ENCODE data around the gene SAMD4A.
"Not testable (repeated sequence)": the region's sequence is repeated elsewhere in the genome, so short reads cannot be mapped to it uniquely, and the experiment has no call there.

SAMD4A gene

DNA sequence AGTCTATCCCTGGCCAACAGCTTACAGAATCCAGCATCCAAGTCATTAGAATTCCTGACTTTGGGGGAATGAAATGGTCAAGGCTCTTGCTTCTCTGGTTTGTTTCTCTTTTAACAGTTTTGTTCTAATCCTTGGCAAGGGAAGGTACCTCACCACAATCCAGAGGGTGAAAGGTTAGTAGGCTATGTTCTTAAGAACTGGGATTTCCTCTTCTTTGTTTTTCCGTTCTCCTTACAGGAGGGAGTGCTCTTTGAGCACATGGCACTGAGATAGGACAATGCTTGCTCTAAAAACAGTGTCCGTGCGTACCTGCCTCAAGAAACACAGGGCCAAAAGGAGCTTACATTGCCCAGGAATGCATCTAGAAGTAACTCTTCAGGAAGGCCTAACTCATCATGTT, 179.1 kb downstream of the SAMD4A start:
- no peak overlapping the region for H3K4me2 ChIP-seq (ENCODE audit: low read length)
- no peak overlapping the region for H2AFZ ChIP-seq (ENCODE audit: low read length)
- no peak for TF ChIP-seq EZH2 (IDR thresholded peaks at IDR 0.05; ENCODE audit: borderline replicate concordance, low read length)
- TF ChIP-seq, protein P1, sequence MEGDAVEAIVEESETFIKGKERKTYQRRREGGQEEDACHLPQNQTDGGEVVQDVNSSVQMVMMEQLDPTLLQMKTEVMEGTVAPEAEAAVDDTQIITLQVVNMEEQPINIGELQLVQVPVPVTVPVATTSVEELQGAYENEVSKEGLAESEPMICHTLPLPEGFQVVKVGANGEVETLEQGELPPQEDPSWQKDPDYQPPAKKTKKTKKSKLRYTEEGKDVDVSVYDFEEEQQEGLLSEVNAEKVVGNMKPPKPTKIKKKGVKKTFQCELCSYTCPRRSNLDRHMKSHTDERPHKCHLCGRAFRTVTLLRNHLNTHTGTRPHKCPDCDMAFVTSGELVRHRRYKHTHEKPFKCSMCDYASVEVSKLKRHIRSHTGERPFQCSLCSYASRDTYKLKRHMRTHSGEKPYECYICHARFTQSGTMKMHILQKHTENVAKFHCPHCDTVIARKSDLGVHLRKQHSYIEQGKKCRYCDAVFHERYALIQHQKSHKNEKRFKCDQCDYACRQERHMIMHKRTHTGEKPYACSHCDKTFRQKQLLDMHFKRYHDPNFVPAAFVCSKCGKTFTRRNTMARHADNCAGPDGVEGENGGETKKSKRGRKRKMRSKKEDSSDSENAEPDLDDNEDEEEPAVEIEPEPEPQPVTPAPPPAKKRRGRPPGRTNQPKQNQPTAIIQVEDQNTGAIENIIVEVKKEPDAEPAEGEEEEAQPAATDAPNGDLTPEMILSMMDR (IDR thresholded peaks at IDR 0.05; ENCODE audit: low read length), result no peak
- no peaks in the 10 kb centered on the region for H3K36me3 ChIP-seq (ENCODE audit: insufficient read depth, low read length)
- H3K27ac ChIP-seq (ENCODE audit: low read depth, low read length, poor library complexity, severe bottlenecking), result no peak overlapping the region
- H3K9me3 ChIP-seq (ENCODE audit: low read length), result no peaks in the 10 kb centered on the region
- H4K20me1 ChIP-seq (ENCODE audit: insufficient read depth, low read length), result no peaks in the 10 kb centered on the region
- H3K27me3 ChIP-seq (ENCODE audit: insufficient read depth, low read length), result no peaks in the 10 kb centered on the region
- H3K79me2 ChIP-seq (ENCODE audit: insufficient read depth, low read length), result no peaks in the 10 kb centered on the region
- H3K9ac ChIP-seq (ENCODE audit: low read length), result no peak overlapping the region
- H3F3A ChIP-seq (ENCODE audit: insufficient read depth, low read length), result no peaks in the 10 kb centered on the region
- H3K4me1 ChIP-seq (ENCODE audit: insufficient read depth, low read length, severe bottlenecking), result no peaks in the 10 kb centered on the region
- no peaks in the 10 kb centered on the region for H3K9me2 ChIP-seq (ENCODE audit: low read depth, low read length)
- H3K4me3 ChIP-seq (ENCODE audit: low read depth, low read length, poor library complexity, severe bottlenecking), result no peak overlapping the region

GRCh38 chr14:54747616-54748015, 180.7 kb downstream of the SAMD4A start:
- H3F3A ChIP-seq (ENCODE audit: insufficient read depth, low read length), result no peaks in the 10 kb centered on the region
- no peak overlapping the region for H3K4me3 ChIP-seq (ENCODE audit: low read depth, low read length, poor library complexity, severe bottlenecking)
- TF ChIP-seq, protein P1 (IDR thresholded peaks at IDR 0.05; ENCODE audit: low read length), result no peak
- no peak for TF ChIP-seq EZH2 (IDR thresholded peaks at IDR 0.05; ENCODE audit: borderline replicate concordance, low read length)
- H2AFZ ChIP-seq (ENCODE audit: low read length), result no peak overlapping the region
- H3K9ac ChIP-seq (ENCODE audit: low read length), result no peak overlapping the region
- no peak overlapping the region for H3K27ac ChIP-seq (ENCODE audit: low read depth, low read length, poor library complexity, severe bottlenecking)
- no peaks in the 10 kb centered on the region for H3K79me2 ChIP-seq (ENCODE audit: insufficient read depth, low read length)
- no peaks in the 10 kb centered on the region for H3K4me1 ChIP-seq (ENCODE audit: insufficient read depth, low read length, severe bottlenecking)
- H3K27me3 ChIP-seq (ENCODE audit: insufficient read depth, low read length), result no peaks in the 10 kb centered on the region
- H3K36me3 ChIP-seq (ENCODE audit: insufficient read depth, low read length), result no peaks in the 10 kb centered on the region
- no peaks in the 10 kb centered on the region for H4K20me1 ChIP-seq (ENCODE audit: insufficient read depth, low read length)
- H3K9me3 ChIP-seq (ENCODE audit: low read length), result no peaks in the 10 kb centered on the region
- no peak overlapping the region for H3K4me2 ChIP-seq (ENCODE audit: low read length)
- H3K9me2 ChIP-seq (ENCODE audit: low read depth, low read length), result no peaks in the 10 kb centered on the region

GRCh38 chr14:54749180-54749579, 182.3 kb downstream of the SAMD4A start:
- no peaks in the 10 kb centered on the region for H3K79me2 ChIP-seq (ENCODE audit: insufficient read depth, low read length)
- TF ChIP-seq EZH2 (IDR thresholded peaks at IDR 0.05; ENCODE audit: borderline replicate concordance, low read length), result no peak
- H3K9me2 ChIP-seq (ENCODE audit: low read depth, low read length), result no peaks in the 10 kb centered on the region
- no peak overlapping the region for H3K4me3 ChIP-seq (ENCODE audit: low read depth, low read length, poor library complexity, severe bottlenecking)
- no peak overlapping the region for H3K9ac ChIP-seq (ENCODE audit: low read length)
- no peak overlapping the region for H2AFZ ChIP-seq (ENCODE audit: low read length)
- no peaks in the 10 kb centered on the region for H3K4me1 ChIP-seq (ENCODE audit: insufficient read depth, low read length, severe bottlenecking)
- no peak overlapping the region for H3K27ac ChIP-seq (ENCODE audit: low read depth, low read length, poor library complexity, severe bottlenecking)
- no peaks in the 10 kb centered on the region for H3K9me3 ChIP-seq (ENCODE audit: low read length)
- H3K27me3 ChIP-seq (ENCODE audit: insufficient read depth, low read length), result no peaks in the 10 kb centered on the region
- no peaks in the 10 kb centered on the region for H3K36me3 ChIP-seq (ENCODE audit: insufficient read depth, low read length)
- no peaks in the 10 kb centered on the region for H4K20me1 ChIP-seq (ENCODE audit: insufficient read depth, low read length)
- H3K4me2 ChIP-seq (ENCODE audit: low read length), result no peak overlapping the region
- no peaks in the 10 kb centered on the region for H3F3A ChIP-seq (ENCODE audit: insufficient read depth, low read length)

DNA sequence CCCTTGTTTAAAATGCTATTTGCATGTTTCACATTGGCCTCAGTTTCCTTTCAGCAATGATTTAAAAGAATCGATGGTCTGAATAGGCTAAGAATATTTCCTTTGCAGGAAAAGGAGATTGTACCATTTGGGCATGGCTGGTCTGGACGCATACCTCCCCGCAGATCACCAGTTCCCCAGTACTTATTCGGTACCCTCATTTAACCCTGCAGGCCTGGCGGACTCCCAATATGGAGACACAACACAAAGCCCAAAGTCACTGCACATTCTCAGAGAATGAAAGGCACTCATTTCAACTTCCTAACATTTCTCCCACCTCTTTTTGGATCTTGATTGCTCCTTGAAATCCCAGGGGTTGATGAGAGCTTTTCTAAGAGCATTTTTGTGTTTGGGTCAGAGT, 182.8 kb downstream of the SAMD4A start:
- Histone ChIP-seq H3K27me3 (ENCODE audit: insufficient read depth, low read length) (no peaks in the 10 kb centered on the region), H3K4me2 (ENCODE audit: low read length) (no peak overlapping the region)
- TF ChIP-seq EZH2 (IDR thresholded peaks at IDR 0.05; ENCODE audit: borderline replicate concordance, low read length), result no peak
- TF ChIP-seq, protein P1 (IDR thresholded peaks at IDR 0.05; ENCODE audit: low read length), result no peak

GRCh38 chr14:54752611-54753010, 185.7 kb downstream of the SAMD4A start:
- not testable (repeated sequence) for H3K27me3 ChIP-seq (ENCODE audit: insufficient read depth, low read length); H3K36me3 ChIP-seq (ENCODE audit: insufficient read depth, low read length); H3K27ac ChIP-seq (ENCODE audit: low read depth, low read length, poor library complexity, severe bottlenecking); H3F3A ChIP-seq (ENCODE audit: insufficient read depth, low read length); H4K20me1 ChIP-seq (ENCODE audit: insufficient read depth, low read length); H3K9me3 ChIP-seq (ENCODE audit: low read length); H3K4me2 ChIP-seq (ENCODE audit: low read length); H3K9me2 ChIP-seq (ENCODE audit: low read depth, low read length); H3K79me2 ChIP-seq (ENCODE audit: insufficient read depth, low read length); H3K9ac ChIP-seq (ENCODE audit: low read length); H2AFZ ChIP-seq (ENCODE audit: low read length); H3K4me1 ChIP-seq (ENCODE audit: insufficient read depth, low read length, severe bottlenecking); H3K4me3 ChIP-seq (ENCODE audit: low read depth, low read length, poor library complexity, severe bottlenecking)

More for the DNA sequence above, 182.8 kb downstream of the SAMD4A start:
- Histone ChIP-seq H3F3A (ENCODE audit: insufficient read depth, low read length) (no peaks in the 10 kb centered on the region), H3K36me3 (ENCODE audit: insufficient read depth, low read length) (no peaks in the 10 kb centered on the region), H3K9me2 (ENCODE audit: low read depth, low read length) (no peaks in the 10 kb centered on the region), H3K4me3 (ENCODE audit: low read depth, low read length, poor library complexity, severe bottlenecking) (no peak overlapping the region), H3K79me2 (ENCODE audit: insufficient read depth, low read length) (no peaks in the 10 kb centered on the region), H4K20me1 (ENCODE audit: insufficient read depth, low read length) (no peaks in the 10 kb centered on the region), H3K9ac (ENCODE audit: low read length) (no peak overlapping the region), H3K9me3 (ENCODE audit: low read length) (no peaks in the 10 kb centered on the region), H3K4me1 (ENCODE audit: insufficient read depth, low read length, severe bottlenecking) (no peaks in the 10 kb centered on the region), H2AFZ (ENCODE audit: low read length) (no peak overlapping the region), H3K27ac (ENCODE audit: low read depth, low read length, poor library complexity, severe bottlenecking) (no peak overlapping the region)

All from OCI-LY1 (cell line).